Activated CD4-positive, alpha-beta T cell treated with anti-CD3 and anti-CD28 coated beads, Interleukin-10, Interleukin-2, amounts not matched to agents 100 ng/mL and 50 ng/mL, durations not matched to agents 16 hours and 8 hours (primary cell): ENCODE results near the gene TEX35.
A peak's percentile ranks its signal among the peaks of the same experiment; 100 is the strongest.
"Not testable (repeated sequence)": the region's sequence is repeated elsewhere in the genome, so short reads cannot be mapped to it uniquely, and the experiment has no call there.

Source experiments
- DNase-seq: peaks from one replicate; pipeline ENCODE4 v3.0.0-alpha.2; 2020

The TEX35 gene

GRCh38 chr1:178495741-178496409, 17.0 kb upstream of the TEX35 start:
- DNase-seq: no peak

- DNase-seq: no peak
Measured at GRCh38 chr1:178496410-178497135, 16.3 kb upstream of the TEX35 start, which contains the start of gene CLEC20A. Gene CLEC20A (minus strand): TSS chr1:178496964. CDS start chr1:178496939, 25 bp downstream.

GRCh38 chr1:178497903-178498478, 14.9 kb upstream of the TEX35 start:
- no peak for DNase-seq

- no peak for DNase-seq
Measured at GRCh38 chr1:178498896-178499675, 13.8 kb upstream of the TEX35 start.

GRCh38 chr1:178500091-178500770, 12.7 kb upstream of the TEX35 start:
- no peak for DNase-seq

GRCh38 chr1:178500936-178501554, 11.9 kb upstream of the TEX35 start:
- no peak for DNase-seq

- peak; percentile 72 for DNase-seq
Measured at GRCh38 chr1:178501705-178502329, 11.1 kb upstream of the TEX35 start.

GRCh38 chr1:178502330-178502714, 10.6 kb upstream of the TEX35 start:
- no peak for DNase-seq

- no peak for DNase-seq
Measured at GRCh38 chr1:178502856-178503255, 10.1 kb upstream of the TEX35 start.

- DNase-seq: not testable (repeated sequence)
Measured at GRCh38 chr1:178503316-178503715, 9.6 kb upstream of the TEX35 start.

GRCh38 chr1:178503849-178504248, 9.1 kb upstream of the TEX35 start:
- DNase-seq: no peak

GRCh38 chr1:178504286-178504685, 8.6 kb upstream of the TEX35 start:
- DNase-seq: no peak

- no peak for DNase-seq
Measured at GRCh38 chr1:178506177-178506576, 6.7 kb upstream of the TEX35 start.

- no peak for DNase-seq
Measured at GRCh38 chr1:178506669-178507068, 6.2 kb upstream of the TEX35 start.

- DNase-seq: no peak
Measured at GRCh38 chr1:178509414-178510007, 3.4 kb upstream of the TEX35 start.

GRCh38 chr1:178510155-178510554, 2.8 kb upstream of the TEX35 start:
- DNase-seq: no peak

- no peak for DNase-seq
Measured at GRCh38 chr1:178513278-178513983, 522 bp downstream of the TEX35 start.

- no peak for DNase-seq
Measured at GRCh38 chr1:178516110-178516509, 3.2 kb downstream of the TEX35 start.

GRCh38 chr1:178518894-178519293, 6.0 kb downstream of the TEX35 start:
- no peak for DNase-seq

GRCh38 chr1:178520803-178521202, 7.9 kb downstream of the TEX35 start:
- no peak for DNase-seq

GRCh38 chr1:178521241-178521640, 8.3 kb downstream of the TEX35 start:
- no peak for DNase-seq
